ENCODE measurements around the gene DNASE1L3. TPM values are rescaled to one million over a fixed set of nuclear protein-coding genes. Genes with fewer than 3 reads are reported as not detected.

Gene DNASE1L3
- total RNA-seq, 1 experiment from 2014 or later = 0.27 TPM

DNA sequence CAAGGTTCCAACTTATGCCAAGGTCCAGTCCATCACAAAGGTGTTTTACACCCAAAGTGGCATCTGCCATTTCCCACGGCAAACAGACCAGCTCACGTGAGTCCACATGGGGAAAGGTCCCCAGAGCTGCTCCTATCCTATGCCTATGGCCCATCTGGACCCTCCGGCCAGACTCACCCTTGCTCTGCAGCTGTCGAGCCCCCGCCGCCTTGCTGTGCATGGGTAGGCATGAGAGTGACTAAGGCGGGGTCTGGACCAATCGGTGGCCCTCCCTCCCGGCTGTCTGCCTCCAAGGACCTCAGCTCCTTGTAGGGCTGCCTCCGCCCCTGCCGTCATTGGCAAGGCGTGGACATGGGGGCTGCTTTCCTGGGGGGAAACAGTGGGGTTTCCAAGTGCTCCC, 26.9 kb downstream of the DNASE1L3 start:
- Mint-ChIP-seq H3K4me1 (ENCODE audit: low read depth, unreplicated experiment) (no peaks in the 10 kb centered on the region), H3K9me3 (ENCODE audit: unreplicated experiment) (no peaks in the 10 kb centered on the region), H3K4me3 (ENCODE audit: unreplicated experiment) (no peak overlapping the region), H3K27ac (ENCODE audit: unreplicated experiment) (no peak overlapping the region), H3K27me3 (ENCODE audit: insufficient read depth, unreplicated experiment) (no peaks in the 10 kb centered on the region), H3K36me3 (ENCODE audit: insufficient read depth, unreplicated experiment) (peaks cover 18% of the 10 kb centered on the region)
- H3K4me3 ChIP-seq (ENCODE audit: low read depth, low read length) = no peak overlapping the region
- peaks cover 6% of the 10 kb centered on the region for H3K4me1 ChIP-seq
- POLR2A ChIA-PET = no interaction called here
- intact Hi-C loops (cut with micrococcal nuclease; ENCODE audit: unreplicated experiment) = no loop called here
- DNase-seq = no peak
- no peaks in the 10 kb centered on the region for H3K27me3 ChIP-seq (replicated peaks; ENCODE audit: control insufficient read depth, insufficient read depth, low read length)
- TF ChIP-seq CTCF (IDR thresholded peaks at IDR 0.05; ENCODE audit: insufficient read depth in 1 of 2, low read depth in 1 of 2, low read length in 1 of 2, severe bottlenecking in 1 of 2, unreplicated experiment in 1 of 2) = no peak
- no peaks in the 10 kb centered on the region for H3K36me3 ChIP-seq (ENCODE audit: control insufficient read depth, insufficient read depth, low read length)
- no peaks in the 10 kb centered on the region for H3K9me3 ChIP-seq
- CTCF ChIA-PET = no interaction called here
- no TSS peak for BruUV-seq (replicated peaks)

GRCh38 chr3:58183221-58183620, 27.6 kb downstream of the DNASE1L3 start:
- intact Hi-C loops (cut with micrococcal nuclease; ENCODE audit: unreplicated experiment) = no loop called here
- Mint-ChIP-seq H3K27me3 (ENCODE audit: insufficient read depth, unreplicated experiment) (no peaks in the 10 kb centered on the region), H3K4me3 (ENCODE audit: unreplicated experiment) (no peak overlapping the region), H3K36me3 (ENCODE audit: insufficient read depth, unreplicated experiment) (peaks cover 24% of the 10 kb centered on the region), H3K4me1 (ENCODE audit: low read depth, unreplicated experiment) (peaks cover 6% of the 10 kb centered on the region), H3K9me3 (ENCODE audit: unreplicated experiment) (no peaks in the 10 kb centered on the region), H3K27ac (ENCODE audit: unreplicated experiment) (no peak overlapping the region)
- Histone ChIP-seq H3K4me1 (peaks cover 5% of the 10 kb centered on the region; the same call in 1 of the 2 replicates), H3K36me3 (ENCODE audit: control insufficient read depth, insufficient read depth, low read length) (no peaks in the 10 kb centered on the region), H3K9me3 (no peaks in the 10 kb centered on the region), H3K4me3 (ENCODE audit: low read depth, low read length) (no peak overlapping the region), H3K27me3 (replicated peaks; ENCODE audit: control insufficient read depth, insufficient read depth, low read length) (no peaks in the 10 kb centered on the region)
- CTCF ChIA-PET = no interaction called here
- no peak for DNase-seq
- POLR2A ChIA-PET = no interaction called here
- no peak for TF ChIP-seq CTCF (IDR thresholded peaks at IDR 0.05; ENCODE audit: insufficient read depth in 1 of 2, low read depth in 1 of 2, low read length in 1 of 2, severe bottlenecking in 1 of 2, unreplicated experiment in 1 of 2)
- no TSS peak for BruUV-seq (replicated peaks)

DNA sequence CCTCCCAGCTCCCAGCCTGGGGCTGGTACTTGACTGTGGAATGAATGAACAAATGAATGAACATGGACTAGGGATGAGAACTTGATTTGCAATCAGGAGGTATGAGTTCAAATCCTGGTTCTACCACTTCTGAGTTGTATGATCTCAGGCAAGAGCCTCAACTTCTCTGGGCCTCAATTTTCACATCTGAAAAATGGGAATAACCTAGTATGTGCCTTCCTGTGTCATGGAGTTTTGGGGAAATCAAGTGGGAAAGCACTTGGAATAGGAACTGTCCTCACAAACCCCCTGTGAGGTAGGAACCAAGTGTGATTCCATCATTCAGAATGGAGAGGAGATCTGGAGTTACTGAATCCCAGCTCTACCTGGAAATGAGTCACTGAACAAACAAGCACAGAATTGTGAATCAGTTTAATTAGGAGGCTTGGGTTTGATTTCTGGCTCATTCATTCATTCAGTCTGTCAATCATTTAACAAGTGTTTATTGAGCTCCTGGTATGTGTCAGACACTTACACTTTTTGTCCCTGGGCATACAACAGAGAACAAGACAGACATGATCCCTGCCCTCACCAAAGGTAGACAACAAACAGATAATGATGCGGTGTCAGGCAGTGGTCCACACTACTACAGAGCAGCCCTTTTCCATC, 29.7 kb downstream of the DNASE1L3 start:
- H3K27me3 Mint-ChIP-seq (ENCODE audit: insufficient read depth, unreplicated experiment) = no peaks in the 10 kb centered on the region
- no peak for TF ChIP-seq CTCF (IDR thresholded peaks at IDR 0.05; ENCODE audit: insufficient read depth in 1 of 2, low read depth in 1 of 2, low read length in 1 of 2, severe bottlenecking in 1 of 2, unreplicated experiment in 1 of 2)
- ChIA-PET POLR2A (no interaction called here), CTCF (no interaction called here)
- H3K27me3 ChIP-seq (replicated peaks; ENCODE audit: control insufficient read depth, insufficient read depth, low read length) = no peaks in the 10 kb centered on the region
- no TSS peak for BruUV-seq (replicated peaks)
- H3K4me1 ChIP-seq = peaks cover 9% of the 10 kb centered on the region
- intact Hi-C loops (cut with micrococcal nuclease; ENCODE audit: unreplicated experiment) = no loop called here
- peaks cover 16% of the 10 kb centered on the region for H3K4me1 Mint-ChIP-seq (ENCODE audit: low read depth, unreplicated experiment)
- H3K36me3 ChIP-seq (ENCODE audit: control insufficient read depth, insufficient read depth, low read length) = no peaks in the 10 kb centered on the region
- H3K9me3 Mint-ChIP-seq (ENCODE audit: unreplicated experiment) = no peaks in the 10 kb centered on the region
- peaks cover 46% of the 10 kb centered on the region for H3K36me3 Mint-ChIP-seq (ENCODE audit: insufficient read depth, unreplicated experiment)
- no peak for DNase-seq
- H3K27ac Mint-ChIP-seq (ENCODE audit: unreplicated experiment) = peak overlapping the region; percentile 59
- no peak overlapping the region for H3K4me3 Mint-ChIP-seq (ENCODE audit: unreplicated experiment)
- H3K9me3 ChIP-seq = no peaks in the 10 kb centered on the region
- H3K4me3 ChIP-seq (ENCODE audit: low read depth, low read length) = no peak overlapping the region
